NCI-H2029 (cell line): ENCODE measurements around the gene DRICH1.
"Not testable (repeated sequence)": the region's sequence is repeated elsewhere in the genome, so short reads cannot be mapped to it uniquely, and the experiment has no call there.

Experiments used
- DNase-seq: peaks from one replicate; lab custom pipeline; 2025; lab: John Stamatoyannopoulos, UW

The DRICH1 gene

DNA sequence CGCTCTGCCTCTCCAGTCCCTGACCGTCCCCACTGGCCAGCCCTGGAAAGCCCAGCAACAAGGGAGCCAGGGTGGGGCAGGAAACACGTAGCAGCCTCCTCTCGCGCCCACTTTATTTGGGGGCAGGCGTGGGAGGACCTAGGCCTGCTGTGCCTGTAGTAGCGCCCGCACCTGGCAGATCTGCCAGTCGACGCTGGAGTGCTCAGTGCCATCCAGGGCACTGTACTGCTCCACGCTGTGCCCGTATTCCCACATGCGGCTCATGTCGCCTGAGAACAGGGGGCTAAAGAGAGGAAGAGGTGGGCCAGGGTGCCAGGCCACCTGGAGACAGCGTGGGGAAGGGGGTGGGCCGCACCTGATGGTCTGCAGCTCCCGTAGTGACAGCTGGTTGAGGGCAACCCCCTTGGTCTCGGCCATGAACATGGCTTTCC, 17.0 kb upstream of the DRICH1 start:
- DNase-seq, result no peak

DNA sequence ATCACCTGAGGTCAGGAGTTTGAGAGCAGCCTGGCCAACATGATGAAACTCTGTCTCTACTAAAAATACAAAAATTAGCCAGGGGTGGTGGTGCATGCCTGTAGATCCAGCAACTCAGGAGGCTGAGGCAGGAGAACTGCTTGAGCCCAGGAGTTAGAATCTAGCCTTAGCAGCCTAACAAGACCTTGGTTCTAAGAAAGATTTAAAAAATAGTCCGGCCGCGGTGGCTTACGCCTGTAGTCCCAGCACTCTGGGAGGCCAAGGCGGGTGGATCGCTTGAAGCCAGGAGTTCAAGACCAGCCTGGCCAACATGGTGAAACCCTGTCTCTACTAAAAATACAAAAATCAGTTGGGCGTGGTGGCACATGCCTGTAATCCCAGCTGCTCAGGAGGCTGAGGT, 14.4 kb upstream of the DRICH1 start:
- not testable (repeated sequence) for DNase-seq

GRCh38 chr22:23640206-23640605, 8.1 kb upstream of the DRICH1 start:
- DNase-seq, result not testable (repeated sequence)

GRCh38 chr22:23639661-23640060, 7.5 kb upstream of the DRICH1 start:
- DNase-seq, result no peak

GRCh38 chr22:23638611-23639010, 6.5 kb upstream of the DRICH1 start:
- no peak for DNase-seq

- not testable (repeated sequence) for DNase-seq
Measured at GRCh38 chr22:23635291-23635690, 3.2 kb upstream of the DRICH1 start.

- DNase-seq, result not testable (repeated sequence)
Measured at GRCh38 chr22:23628056-23628743, 3.9 kb downstream of the DRICH1 start.

- DNase-seq, result not testable (repeated sequence)
Measured at GRCh38 chr22:23627401-23628055, 4.6 kb downstream of the DRICH1 start.

- no peak for DNase-seq
Measured at GRCh38 chr22:23626286-23626975, 5.7 kb downstream of the DRICH1 start.

- no peak for DNase-seq
Measured at GRCh38 chr22:23622634-23623033, 9.5 kb downstream of the DRICH1 start.

DNA sequence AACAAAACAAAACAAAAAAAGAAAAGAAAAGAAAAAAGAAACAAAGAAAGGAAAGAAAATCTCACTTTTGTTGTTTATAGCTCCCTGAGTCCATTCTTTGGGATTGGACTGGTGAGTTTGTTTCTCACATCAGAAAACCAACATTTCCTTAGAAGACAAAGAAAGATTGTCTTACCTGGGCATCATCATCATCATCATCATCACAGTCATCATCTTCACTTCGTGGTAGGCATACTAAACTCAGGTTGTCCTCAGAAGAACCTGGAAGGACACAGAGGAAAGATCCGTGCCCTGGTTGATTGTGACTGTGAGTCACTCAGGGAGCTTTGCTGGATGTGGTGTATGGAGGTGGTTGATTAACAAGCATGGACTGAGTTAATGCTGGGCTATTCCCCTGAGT, 10.2 kb downstream of the DRICH1 start:
- not testable (repeated sequence) for DNase-seq

DNA sequence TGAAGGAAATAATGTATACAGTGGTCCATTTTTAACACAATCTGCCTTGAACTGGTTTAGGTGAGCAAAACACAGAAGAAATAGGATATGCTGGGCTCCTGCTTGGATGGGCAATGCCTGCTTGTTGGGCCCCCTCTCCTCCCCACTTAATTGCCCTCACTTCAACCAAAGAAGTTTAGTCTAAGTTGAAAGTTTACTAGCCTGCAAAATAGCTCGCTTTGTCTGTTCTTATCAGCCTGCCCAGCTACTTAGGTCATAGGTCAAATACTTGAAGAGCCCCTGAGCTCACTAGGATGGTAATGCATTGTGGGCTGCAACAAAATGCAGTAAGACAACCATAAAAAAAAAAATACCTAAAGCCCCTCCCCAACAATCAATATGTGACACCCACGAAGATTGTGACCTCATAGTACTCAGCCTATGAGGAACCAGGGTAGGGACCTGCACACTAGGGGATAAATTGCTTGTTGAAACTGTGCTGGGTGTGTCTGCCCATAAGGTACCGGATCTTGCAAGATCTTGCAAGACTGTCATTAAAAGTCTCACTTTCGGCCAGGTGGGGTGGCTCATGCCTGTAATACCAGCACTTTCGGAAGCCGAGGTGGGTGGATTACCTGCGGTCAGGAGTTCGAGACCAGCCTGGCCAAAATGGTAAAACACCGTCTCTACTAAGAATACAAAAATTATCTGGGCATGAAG, 10.9 kb downstream of the DRICH1 start:
- no peak for DNase-seq

DNA sequence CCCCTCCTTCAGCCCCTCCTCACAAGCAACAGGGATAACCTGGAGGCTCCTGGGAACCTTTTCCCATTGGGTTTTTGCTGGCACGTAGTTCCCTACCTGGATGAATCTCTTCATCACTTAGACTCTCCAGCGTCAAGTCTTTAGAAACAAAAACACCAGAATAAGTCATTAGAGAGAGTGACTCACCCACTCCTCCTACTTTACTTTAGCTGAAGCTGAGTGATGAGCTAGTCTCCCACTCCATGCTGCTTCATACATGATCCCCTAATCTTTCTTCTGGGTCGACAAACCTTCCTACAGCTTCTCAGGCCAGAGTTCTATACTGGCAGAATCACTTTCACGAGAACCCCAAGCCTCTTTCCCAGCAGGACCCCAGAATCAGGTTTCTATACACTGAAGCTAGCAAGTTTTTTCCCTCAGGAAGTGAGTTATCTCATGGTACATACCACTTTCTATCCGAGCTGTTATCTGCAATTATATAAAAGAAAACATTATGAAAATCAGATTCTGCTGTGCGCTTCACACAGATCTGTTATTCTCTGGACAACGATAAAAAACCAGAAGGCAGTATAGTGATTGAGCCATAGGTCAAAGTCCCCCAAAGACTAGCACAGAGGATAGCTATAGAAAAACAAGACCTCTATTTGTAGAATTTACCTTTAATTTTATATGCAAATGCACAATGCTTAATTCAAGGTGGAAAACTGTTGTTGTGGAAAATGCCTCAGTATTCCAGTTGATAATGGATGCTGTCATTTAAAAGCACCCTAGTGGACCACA, 18.7 kb downstream of the DRICH1 start:
- no peak for DNase-seq

DNA sequence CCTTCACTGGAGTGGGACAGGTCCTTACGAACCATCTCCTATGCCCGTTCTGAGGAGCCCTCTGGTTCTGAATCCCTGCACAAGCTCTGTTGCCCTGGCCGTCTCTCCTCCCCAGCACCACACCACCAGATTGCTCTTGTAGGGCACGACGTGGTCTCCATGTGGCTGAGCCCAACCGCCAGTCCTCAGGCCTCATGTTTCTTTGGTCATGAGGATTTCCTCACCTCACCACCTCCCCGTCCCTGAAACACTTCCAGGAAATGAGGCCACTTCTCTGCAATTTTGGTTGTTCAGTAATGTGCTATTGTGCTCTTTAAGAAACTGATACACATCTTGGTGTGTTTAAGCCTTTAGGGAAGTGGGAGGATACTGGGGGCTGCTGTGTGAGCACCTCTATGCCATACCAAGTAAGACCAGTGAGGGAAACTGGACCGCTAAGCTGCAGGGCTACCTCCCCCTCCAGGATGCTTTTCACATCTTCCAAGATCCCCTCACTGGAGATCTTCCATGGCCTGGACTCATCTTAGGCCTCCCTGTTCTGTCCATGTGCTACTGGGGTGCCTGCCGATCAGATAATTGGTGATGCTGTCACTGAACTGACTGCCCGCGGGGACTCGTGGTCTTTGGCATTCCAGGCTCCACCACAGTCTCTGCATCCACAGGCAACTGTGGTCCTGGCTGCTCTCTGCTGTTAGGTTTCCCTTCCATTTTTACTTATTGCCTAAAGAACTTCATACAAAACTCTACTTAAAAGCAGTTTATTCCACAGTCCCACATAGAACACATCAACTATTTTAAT, 21.9 kb downstream of the DRICH1 start:
- DNase-seq, result no peak

GRCh38 chr22:23608583-23608982, 23.5 kb downstream of the DRICH1 start:
- no peak for DNase-seq

DNA sequence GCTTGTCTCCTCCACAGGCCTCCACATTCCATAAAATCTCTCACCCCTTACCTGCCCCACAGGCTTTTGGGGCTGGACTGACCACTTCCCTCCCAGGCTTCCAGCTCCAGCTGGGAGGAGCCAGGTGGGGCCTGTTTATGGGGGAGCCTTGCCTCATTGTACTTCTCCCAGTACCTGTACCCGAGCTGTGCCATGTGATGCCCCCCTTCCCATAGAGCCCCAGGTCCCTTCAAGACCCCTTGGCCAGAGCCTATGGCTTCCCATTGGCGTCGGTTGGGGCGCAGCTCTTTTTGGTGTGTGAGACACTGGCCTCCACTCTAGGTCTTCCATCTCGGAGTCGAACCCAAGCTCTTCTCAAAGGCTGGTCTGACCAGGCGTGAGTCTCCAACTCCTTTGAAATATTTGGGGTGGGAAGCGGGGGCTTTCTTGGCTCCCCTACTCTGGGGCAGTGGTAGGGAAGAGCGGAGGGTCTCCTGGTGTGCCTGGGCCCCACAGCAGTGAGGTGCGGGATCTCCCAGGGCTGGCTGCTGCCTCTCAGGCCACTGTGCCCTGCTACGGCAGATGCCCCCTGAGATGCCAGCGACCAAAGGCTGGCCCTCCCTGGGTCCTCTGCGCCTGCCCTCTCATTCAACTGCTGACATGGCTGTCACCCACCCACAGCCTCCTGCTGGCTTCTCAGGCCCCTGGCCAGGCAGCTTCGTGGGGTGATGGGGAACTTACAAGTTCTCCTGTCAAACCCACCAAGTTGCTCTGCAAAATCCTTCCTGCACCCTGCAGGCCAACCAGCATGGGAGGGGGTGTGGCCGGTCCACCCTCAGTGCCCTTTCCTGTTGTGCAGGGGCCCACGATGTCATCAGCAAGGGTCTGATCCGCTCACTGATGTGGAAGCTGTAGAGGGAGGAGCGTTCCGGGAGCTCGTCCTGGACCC, 25.7 kb downstream of the DRICH1 start:
- no peak for DNase-seq

DNA sequence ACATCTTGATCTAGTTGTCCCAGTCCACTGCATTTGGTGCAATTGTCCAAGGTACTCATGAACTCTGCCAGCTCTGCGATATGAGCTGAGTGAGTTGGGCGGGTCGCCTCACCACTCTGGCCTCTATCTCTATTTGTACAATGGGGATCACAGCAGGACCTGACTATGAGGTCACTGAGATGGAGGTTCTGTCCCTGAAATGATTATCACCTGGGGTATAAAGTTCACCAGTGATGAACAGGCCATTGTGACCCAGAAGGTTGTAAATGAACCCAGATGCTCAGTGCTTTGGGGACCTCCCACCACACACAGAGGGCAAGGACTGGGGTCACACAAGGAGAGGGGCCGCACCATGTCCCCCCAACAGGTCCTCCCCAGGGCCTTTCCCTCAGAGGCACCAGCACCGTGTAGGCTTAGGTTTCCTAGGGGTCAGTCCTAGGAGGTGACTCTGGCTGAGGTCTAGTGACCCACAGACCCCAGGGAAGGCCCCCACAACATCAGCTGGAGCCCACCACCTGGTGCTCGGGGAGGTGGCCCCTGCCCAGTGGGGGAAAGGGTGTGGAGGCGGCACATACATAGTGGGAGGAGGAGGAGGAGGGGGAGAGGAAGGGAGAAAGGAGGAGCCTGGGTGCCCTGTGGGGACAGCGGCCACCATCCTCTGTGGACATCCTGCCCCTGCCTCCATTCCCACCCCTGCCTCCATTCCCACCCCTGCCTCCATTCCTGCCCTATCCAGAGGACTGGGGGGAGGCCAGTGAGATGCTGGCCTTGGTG, 27.0 kb downstream of the DRICH1 start:
- DNase-seq, result no peak

GRCh38 chr22:23603266-23603665, 28.9 kb downstream of the DRICH1 start:
- no peak for DNase-seq
